Dedifferentiated amniotic fluid mesenchymal stem cell (primary cell): ENCODE results near the gene GRXCR1.
A peak's percentile ranks its signal among the peaks of the same experiment; 100 is the strongest.

Experiments
- DNase-seq: peaks from one replicate; pipeline ENCODE4 v3.0.0-alpha.2; 2016; ENCODE audit errors: extremely low spot score

The GRXCR1 gene

DNA sequence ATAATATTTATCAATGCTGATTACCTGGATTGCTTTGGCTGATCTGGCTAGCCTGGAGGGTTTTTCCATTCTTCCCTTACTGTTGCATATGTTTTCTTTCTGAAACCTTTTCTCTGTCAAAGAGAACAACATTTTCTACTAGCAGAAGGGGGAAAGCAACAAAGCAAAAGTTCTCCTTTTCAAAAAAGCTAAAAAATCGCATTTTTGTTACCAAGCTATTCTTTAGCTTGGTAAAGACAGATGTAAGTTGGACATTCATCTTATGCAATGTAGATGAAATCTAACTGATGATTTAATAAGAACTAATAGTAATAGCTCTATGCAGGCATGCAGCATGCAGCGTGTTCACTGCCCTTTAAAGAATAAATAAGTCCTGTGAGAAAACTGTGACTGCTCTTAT lies at the start of gene GRXCR1:
Gene GRXCR1, plus strand, starts transcription at position 301 of the 400 bp plus-strand sequence. CDS start 554 bp downstream, outside the sequence.
- no peak for DNase-seq

DNA sequence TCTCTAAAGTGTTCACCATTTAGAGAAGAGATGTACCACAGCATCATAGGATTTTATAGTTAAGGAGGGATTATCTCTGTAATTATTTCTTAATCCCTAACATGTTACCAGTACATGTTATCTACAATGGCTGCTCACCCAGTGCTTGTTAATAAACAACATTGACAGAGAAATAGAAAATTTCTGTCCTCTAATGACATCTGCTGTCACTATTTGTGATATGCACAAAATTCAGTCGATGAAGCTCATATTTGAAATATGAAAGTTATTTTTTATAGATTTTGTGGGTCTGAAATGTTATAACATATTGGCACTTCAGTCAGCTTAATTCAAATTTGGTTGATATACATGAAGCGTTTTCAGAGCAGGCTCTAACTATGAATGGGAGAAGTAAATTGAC lies 48.8 kb upstream of the GRXCR1 start:
- DNase-seq, result no peak

DNA sequence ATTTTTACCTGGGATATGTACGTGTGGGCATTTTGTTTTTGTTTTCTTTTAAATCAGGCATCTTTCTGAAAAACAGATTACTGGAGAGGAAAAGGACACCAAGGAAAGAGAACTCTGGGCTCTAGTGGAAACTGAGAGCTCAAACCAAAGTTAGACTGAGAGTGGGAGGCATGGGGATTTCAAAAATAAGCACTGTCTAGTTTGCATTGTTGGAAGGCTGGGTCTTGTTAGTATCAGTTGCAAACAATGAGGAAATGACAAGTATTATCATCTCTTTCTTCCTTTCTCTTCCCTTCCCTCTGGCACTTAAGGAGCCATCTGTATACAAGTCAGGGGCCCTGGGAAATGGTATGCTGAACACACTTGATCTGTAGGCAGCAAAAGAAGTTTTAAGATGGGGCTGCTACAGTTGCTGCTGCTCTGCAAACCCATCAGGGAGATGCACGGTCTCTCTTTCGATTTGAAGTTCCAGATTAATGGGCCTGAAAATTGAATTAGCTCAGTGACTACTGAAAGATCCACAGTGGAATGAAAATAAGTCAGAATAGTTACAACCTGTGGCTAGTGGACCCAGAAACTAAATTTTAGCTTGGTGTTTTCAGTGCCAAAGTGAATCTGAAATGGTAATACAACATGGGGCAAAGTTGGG lies 48.0 kb upstream of the GRXCR1 start:
- no peak for DNase-seq

DNA sequence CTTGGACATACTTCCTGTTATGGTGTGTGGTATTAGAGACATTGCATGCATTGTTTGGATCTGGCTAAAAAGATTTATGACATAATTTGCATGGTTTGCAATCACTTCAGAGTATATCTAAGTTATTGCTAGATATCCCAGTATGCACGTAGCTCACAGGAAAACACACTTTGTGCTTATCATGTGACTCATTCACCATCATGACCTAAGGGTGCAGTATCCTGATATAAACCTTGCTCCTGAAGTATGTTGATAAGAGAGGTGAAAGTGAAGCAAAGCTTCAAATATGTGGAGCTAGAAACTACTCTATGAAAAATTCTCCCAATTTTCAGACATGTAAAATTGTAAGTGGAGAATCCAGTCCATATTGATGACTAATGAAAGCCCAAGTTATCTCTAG lies 46.9 kb upstream of the GRXCR1 start:
- no peak for DNase-seq

DNA sequence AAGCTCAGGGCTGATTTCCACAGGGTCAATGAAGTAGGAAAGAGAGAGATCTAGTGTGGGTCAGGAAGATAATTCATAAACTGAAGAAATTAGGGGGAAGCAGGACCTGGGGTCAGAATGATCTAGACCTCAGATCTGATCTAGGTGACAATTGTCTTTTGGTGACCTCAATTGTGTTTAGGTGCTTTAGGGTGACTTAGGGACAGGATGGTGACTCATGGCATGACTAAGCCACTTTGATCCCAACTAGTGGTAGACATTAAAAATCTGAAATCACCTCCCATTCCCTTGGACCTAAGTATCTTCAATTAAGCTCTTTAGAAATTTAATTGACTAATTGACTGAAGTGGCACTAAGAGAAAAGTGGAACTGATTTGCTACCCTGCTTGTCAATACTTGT lies 36.7 kb upstream of the GRXCR1 start:
- DNase-seq, result no peak

DNA sequence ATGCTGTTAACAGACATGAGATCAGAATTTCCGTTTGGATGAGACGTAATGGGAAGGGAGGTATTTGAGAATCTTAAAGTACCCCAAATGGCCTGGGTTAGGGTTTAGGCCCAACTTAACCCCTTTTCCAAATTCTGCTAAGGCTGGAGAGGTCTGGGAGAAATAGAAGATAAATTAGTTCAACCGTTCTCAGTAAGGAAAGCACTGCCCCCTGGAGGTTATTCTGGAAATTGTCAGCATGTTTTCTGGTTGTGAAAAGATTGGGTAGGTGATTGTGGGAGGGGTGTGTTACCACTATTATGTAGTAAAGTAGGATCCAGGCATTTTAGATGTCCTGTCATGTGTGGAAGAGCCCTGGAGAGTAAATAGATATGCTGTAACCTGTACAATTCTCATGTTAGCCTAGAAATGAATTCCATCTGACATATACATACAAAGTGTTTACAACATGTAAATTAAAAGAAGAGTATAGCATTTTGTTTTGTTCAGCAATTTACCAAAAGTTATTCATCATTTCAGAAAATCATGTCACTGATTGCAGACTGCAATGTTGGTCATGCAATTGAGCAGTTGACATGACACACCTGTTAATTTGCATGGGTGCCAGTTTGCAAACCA lies 26.8 kb upstream of the GRXCR1 start:
- peak; percentile 45 for DNase-seq

DNA sequence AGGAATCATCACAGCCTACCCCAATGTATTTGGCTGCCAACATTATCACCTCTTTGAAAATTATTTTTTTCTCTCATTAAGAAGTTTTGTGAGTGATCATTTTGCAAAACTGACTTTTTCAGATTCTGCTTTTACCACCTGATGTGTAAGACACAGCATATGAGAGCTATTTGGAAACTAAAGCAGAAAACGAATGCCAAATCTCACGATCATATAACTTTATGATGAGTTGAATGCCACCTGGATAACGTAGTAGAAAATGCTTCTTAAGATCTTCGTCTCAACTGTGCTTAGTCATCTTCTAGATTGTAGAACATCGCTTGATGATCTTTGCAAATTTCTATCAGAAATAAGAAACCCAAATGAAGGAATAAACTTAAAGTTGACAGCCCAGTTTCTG lies 21.3 kb upstream of the GRXCR1 start:
- DNase-seq, result no peak

DNA sequence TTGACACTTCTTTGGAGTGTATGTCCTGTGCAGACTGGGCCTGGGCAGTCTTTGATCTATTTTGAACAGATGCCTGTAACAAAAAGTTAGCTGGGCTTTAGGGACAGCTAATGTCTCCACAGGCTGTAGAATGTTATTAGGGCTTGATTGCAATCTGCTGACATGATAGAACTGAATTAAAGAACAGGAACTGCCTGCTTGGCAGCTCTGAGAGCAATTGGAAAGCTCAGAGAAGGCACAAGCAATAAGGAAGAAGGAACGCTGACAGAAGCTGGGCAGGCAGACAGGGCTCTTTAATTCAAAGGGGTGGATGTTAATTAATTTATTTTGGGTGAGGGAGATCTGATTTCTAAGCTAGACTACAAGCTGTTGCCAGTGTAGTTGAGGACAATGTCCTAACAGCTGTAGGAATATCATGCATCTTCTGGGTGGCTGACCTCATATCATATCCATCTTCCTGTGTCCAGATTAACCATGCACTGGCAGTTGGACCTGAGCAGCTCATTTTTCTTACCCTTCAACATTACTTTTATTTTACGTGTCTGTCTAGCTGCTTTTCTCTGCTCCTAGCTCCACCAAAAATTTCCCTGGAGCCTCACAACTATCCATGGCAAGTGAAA lies 20.7 kb upstream of the GRXCR1 start:
- no peak for DNase-seq

DNA sequence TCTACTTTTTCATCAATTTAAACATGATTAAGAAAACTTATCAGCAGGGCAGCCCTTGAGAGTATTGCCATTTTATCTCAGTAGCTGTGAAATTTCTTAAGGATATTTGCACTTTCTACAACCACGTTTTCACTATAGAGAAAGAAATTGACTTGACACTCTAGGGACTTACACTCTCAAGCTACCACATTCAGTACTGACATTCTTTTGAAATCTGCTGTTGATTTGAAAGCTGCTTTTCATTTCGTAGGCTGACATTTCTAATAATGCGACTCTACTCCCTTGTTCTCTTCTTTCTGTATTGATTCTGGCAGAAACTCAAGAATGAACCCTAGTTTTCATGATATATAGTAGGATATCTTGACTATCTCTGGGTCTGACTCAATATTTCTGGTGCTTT lies 13.7 kb upstream of the GRXCR1 start:
- no peak for DNase-seq

DNA sequence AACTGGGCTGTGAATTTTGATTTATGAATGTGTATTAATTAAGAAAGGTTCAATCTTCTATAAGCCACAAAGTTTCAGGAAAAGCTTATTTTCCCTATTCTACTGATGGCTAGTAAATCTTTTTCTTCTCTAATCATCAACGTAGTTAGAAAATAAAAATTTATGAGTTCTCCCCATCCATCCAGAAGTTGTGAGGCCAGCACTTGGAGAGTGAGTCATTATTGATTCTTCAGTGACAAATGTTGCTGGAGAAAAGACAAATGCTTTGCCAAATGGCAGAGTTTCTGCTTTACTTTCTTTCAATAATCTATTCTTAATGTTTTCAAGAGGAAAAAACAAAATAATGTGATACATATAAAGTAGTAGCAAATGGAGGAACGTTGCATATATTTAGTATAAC lies 11.3 kb upstream of the GRXCR1 start:
- no peak for DNase-seq

DNA sequence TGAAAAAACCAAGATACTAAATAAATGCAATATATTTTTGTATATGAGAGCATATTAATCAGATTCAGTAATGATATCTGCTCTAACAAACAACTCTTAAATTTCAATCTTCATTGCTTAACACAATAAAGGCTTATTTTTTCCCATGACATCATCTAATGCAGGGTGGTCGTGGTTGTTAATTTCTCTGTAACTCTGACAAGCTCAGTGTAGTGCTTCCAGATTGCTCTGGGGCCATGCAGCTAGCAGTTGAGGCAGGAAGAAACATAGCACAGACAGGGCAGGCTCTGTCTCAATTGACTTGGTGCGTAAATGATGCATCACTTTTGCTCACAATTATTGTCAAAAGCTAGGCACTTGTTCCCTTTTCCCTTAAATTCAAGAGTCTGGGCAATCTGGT lies 869 bp upstream of the GRXCR1 start:
- DNase-seq, result no peak

DNA sequence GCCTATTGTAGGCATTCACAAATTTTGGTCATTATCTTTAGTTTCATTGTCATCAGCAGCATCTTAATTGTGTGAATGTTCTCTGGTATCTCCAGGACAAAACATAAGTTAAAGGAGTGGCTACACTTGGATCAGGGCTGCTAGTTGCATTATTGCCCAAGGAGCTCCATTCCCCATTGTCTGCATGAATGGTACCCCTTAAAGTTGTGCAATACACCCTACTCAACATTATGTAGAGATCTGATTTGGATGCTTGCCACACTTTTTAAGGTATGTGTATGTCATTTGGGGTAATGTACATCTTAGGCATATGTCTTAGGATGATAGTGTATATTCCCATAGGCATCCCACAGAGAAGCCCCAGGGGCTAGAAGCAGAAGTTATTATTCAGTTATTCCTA lies 2.9 kb downstream of the GRXCR1 start:
- no peak for DNase-seq

DNA sequence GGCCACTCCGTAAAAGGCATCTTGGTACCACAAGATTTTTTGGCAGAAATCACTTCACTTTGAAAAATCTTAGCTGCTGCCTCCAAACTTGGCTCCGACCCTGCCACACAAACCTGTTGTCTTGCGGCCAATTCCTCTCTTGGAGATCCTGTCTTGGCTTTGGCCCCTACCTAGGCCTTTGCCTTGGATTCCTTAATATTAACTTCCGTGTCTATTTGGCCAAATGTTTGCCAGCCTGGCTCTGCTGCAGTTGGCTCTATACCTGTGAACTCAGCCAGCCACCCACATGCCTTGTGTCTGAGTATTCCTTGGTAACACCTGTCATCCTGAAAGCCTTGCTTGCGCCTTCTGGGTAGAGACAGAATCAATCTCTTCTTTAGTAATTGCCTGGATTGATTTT lies 12.5 kb downstream of the GRXCR1 start:
- DNase-seq, result no peak

DNA sequence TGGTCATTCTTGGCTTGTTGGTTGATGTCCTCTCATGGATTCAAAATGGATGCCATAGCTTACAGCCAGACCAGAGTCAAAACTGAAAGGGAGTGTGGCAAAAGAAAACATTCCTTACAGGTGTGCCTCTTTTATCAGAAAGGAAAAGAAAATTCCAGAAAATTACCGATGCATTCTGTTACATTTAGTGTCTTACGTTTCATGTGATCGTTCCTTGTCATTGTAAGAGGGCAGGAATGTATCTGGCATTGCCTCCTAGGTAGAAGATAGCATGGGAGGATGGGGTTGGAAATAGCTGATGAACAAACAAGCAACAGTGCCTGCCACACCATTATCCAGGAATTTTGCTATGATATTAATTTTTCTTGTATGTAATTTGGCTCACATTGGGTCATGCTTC lies 13.1 kb downstream of the GRXCR1 start:
- no peak for DNase-seq

DNA sequence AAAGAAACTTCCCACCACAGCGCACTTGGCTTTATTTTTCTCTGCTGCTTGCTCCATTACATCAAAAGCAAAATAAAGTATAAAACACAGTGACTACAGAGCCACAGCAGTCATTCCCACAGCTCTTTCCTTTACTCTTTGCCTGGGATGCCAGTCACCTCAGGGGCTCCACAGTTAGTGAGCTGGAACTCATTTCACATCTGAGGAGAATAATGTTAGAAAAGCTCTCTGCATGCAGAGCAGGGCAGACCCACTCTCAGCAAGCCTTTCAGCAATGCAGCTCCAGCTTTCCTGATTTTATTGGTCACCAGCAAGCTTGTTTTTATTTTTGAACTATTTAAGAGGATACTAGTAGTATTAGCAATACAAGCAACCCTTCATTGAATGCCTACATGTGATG lies 13.8 kb downstream of the GRXCR1 start:
- DNase-seq, result no peak

DNA sequence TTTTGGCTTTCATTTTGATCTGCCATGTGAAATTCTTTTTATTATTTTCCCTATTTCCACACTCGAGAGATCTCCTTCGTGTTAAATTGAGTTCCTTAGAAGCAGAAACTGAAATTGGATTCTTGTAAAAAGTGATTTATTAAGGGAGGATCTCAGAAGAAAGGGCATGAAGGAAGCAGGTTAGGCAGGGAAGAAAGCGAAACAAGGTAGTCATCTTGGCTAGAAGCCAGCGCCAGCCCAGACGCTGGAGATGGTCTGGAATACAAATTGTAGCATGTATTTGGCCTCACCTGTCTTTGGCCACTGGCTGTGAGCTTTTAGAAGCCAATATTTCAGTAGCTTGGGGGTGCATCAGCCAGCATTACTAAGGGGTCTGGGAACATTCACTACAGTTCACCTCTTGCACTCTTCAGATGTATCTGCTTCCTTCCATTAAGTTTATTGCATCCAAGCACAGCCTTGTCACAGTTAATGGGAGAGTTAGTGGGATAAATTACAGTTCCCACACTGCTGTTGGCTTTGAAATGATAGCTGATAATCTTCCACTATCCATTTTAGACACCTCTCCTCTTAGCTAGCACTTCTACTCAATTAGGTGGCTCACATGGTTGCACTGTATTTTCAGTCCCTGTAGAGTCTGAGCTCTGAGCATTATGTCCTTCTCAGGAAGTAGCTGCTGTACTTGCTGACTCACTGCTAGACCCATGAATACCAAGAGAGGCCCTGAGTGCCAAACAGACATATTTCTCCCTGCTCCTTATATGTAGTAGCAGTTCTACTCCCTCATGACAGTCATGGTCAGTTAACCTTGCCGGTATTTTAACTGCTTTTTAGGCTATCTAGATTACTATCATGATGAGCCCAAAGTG lies 14.6 kb downstream of the GRXCR1 start:
- no peak for DNase-seq

DNA sequence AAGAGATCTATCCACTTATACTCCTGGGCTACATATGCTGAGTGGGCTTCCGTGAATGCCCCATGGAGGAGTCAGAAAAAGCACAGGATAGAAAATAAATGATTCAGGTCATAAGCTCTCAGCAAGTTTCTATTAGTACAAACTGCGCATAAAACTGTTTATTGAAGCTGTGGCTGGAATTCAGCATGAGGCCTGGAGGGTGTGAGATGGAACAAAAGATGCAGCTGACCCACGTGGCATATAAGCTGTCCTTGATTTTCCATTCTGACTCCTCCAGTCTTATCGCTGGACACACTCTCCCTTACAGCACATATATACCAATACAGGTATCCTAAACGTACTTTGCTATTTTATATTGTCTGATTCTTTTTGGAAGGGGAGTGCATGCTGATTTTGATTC lies 17.9 kb downstream of the GRXCR1 start:
- DNase-seq, result no peak

DNA sequence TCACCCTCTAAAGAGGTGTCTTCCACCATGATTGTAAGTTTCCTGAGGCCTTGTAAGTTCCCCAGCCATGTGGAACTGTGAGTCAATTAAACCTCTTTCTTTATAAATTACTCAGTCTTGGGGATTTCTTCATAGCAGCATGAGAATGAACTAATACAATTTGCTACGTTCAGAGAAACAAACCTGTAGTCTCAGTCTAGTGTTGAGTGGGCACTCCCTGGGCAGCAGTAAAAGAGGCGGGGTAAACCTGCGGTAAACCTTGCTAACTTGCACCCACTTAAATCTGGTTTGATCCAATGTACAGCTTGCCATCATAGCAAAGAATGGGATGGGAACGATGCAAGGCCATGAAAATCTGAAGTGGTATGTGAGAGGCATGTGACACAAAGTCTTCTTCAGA lies 22.4 kb downstream of the GRXCR1 start:
- DNase-seq, result no peak

DNA sequence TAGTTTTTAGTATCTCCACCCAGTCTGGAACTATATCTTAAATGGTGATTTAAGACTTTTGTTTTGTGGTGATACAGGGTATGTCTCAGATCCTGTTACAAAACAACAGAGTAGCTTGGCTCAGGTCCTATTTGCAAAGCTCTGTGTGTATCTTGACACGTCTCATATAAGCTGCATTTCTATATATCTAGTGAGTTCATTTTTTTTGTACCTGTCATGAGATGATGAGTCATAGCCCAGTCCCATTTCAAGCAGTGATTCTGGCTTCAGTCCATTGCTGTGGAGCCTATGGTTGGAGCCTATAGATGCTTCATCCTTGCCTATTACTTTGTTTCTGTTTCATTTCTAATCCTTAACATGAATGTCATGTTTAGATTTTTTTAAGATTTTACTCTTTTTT lies 23.0 kb downstream of the GRXCR1 start:
- no peak for DNase-seq

DNA sequence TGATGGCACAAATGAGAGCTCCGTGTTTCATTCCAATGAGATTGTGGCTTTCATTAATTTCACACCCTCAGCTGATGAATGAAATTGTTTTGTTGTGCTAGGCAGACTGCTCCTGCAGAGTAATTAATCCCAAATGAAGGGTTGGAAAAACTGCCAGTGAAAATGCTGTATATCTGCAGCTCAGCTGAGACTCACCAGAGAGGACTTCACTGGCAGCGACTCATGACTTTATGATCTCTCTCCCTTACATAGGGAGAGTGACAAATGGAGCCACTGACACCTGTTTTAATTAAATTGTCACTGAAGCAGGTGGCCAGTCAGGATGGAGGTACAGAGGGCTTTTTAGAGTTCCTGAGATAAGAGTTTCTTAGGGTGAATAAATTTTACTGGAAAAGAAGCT lies 24.8 kb downstream of the GRXCR1 start:
- DNase-seq, result no peak

DNA sequence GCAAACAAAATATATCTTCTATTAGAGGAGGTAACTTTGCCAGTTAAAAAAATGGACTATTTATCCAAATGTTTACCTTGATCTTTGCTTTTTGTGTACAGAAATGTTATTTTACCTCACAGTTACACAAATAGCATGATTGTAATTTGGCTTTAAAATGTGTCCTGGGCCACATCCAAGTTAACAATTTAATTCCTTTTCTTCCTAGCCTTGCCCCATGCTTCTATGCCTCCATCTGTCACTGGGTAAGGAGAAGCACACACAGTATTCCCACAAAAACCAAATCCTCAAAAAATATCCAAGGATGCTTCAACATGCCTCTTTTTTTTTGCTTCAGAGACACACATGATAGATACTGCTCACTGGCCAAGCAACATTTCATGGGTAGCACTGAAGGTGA lies 30.9 kb downstream of the GRXCR1 start:
- DNase-seq, result no peak

DNA sequence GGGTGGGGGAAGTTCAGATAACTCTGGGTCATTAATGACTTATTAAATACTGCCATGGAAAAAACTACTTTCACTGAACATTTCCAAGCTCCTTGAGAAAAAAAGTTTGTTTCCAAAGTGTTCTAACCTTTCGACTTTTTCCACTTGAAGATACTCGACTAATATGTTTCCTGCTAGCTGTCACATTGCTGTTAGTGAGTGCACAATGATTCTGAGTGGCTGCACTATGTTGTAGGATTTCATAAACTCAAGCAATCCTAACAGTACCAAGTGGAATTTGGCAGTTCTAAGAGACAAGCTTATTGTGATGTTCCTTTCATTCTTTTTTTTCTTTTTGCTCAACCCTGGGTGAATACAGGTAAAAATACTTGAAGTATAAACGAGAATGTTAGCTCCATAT lies 33.4 kb downstream of the GRXCR1 start:
- DNase-seq, result no peak

DNA sequence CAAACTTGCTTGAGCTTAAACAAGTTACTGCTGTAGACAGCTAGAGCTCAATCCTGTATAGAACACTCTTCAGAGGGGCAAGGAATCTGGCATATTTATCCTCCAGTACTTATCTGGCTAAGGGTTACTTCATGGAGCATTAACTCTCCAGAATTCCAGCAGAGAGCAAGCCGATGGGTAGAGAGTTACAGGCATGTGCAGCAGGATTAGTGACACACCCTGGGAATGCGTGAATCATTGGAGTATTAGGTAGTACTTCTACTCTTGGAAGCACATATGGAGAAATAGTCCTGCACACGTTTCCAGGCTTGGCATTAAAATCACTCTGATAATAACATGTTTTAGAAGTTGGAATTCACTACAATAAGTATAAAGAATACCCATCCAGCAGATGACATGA lies 35.4 kb downstream of the GRXCR1 start:
- no peak for DNase-seq
